Smooth muscle cell of the brain vasculature (primary cell): ENCODE results near the gene TAF11L14.

ENCODE experiments used
- DNase-seq: peaks from one replicate; pipeline ENCODE4 v3.0.0-alpha.2; 2012; ENCODE audit warnings: low read depth, low spot score

TAF11L14 gene

GRCh38 chr5:17679597-17680203 is 45.4 kb downstream of the TAF11L14 start:
- DNase-seq: no peak

GRCh38 chr5:17680737-17681136 is 46.5 kb downstream of the TAF11L14 start:
- DNase-seq: no peak
